IMR-90 (cell line): ENCODE measurements around the gene PLPP6. TPM values are rescaled to one million over a fixed set of nuclear protein-coding genes. Genes with fewer than 3 reads are reported as not detected.

Source experiments
- ATAC-seq: fragments of 200-7000 bp; cut with Tn5 transposase; 2 replicates; pipeline ENCODE4 v1.9.1; 2020; ENCODE audit warnings: low read depth, mild to moderate bottlenecking, moderate library complexity
- Bru-seq: library from RNA; stranded (reverse); fragments of 400-500 nt; gene quantifications from one replicate; lab custom pipeline; 2021; lab: Mats Ljungman, UMichigan
- BruChase-seq, 2 experiments: library from RNA; stranded (reverse); fragments of 400-500 nt; gene quantifications; one replicate each; lab custom pipeline; 2021; lab: Mats Ljungman, UMichigan
- BruUV-seq: library from RNA; stranded (reverse); fragments of 400-500 nt; replicated peaks from 2 replicates; lab custom pipeline; 2021; lab: Mats Ljungman, UMichigan
- CTCF ChIA-PET: fragments of 300-600 bp; formaldehyde crosslinking; extraction: SDS; loops from one replicate; lab custom pipeline; 2021; ENCODE audit warnings: antibody characterized with exemption; lab: Yijun Ruan, JAX
- POLR2A ChIA-PET: fragments of 300-600 bp; sonication (Branson Sonifier 250); formaldehyde crosslinking; loops from one replicate; lab custom pipeline; 2022; ENCODE audit warnings: antibody characterized with exemption; ENCODE audit not compliant: unreplicated experiment; lab: Charles Lee
- DNase-seq: peaks from one replicate; pipeline ENCODE4 v3.0.0; 2013
- H2AFZ ChIP-seq: replicated peaks from 2 replicates; pipeline ENCODE3; 2013; ENCODE audit warnings: low read length, mild to moderate bottlenecking; ENCODE audit not compliant: poor library complexity
- H2AK5ac ChIP-seq: 2 replicates; pipeline ENCODE4 v1.6.1; 2013; ENCODE audit warnings: low read depth, low read length, inconsistent platforms
- H2AK9ac ChIP-seq: replicated peaks from 2 replicates; pipeline ENCODE3; 2013; ENCODE audit warnings: mild to moderate bottlenecking, low read depth, low read length, moderate library complexity; ENCODE audit not compliant: poor library complexity
- H2BK120ac ChIP-seq: 2 replicates; pipeline ENCODE4 v1.6.1; 2013; ENCODE audit warnings: low read depth, low read length, inconsistent platforms
- H2BK15ac ChIP-seq: 3 replicates; pipeline ENCODE4 v1.6.1; 2013; ENCODE audit warnings: low read depth, low read length, inconsistent platforms
- H2BK20ac ChIP-seq: 2 replicates; pipeline ENCODE4 v1.6.1; 2013; ENCODE audit warnings: low read depth, mild to moderate bottlenecking, inconsistent platforms, low read length, moderate library complexity
- H2BK5ac ChIP-seq: 2 replicates; pipeline ENCODE4 v1.6.1; 2013; ENCODE audit warnings: mild to moderate bottlenecking, low read depth, low read length, inconsistent platforms; ENCODE audit not compliant: poor library complexity, severe bottlenecking
- H3K14ac ChIP-seq: replicated peaks from 2 replicates; pipeline ENCODE4 v1.6.1; 2013; ENCODE audit warnings: low read depth, low read length, inconsistent platforms
- H3K18ac ChIP-seq: 2 replicates; pipeline ENCODE4 v1.6.1; 2013; ENCODE audit warnings: low read depth, low read length, control low read depth
- H3K23ac ChIP-seq: 2 replicates; pipeline ENCODE4 v1.6.1; 2013; ENCODE audit warnings: low read depth, low read length, inconsistent platforms
- H3K27ac ChIP-seq: 2 replicates; pipeline ENCODE4 v1.5.1; 2013; ENCODE audit warnings: mild to moderate bottlenecking, control low read depth, low read length; ENCODE audit not compliant: insufficient read depth
- H3K27me3 ChIP-seq: 2 replicates; pipeline ENCODE4 v1.6.1; 2013; ENCODE audit warnings: low read length; ENCODE audit not compliant: control insufficient read depth, insufficient read depth
- H3K36me3 ChIP-seq: 2 replicates; pipeline ENCODE4 v1.6.1; 2013; ENCODE audit warnings: low read length, mixed read lengths; ENCODE audit not compliant: control insufficient read depth, insufficient read depth
- H3K4ac ChIP-seq: 2 replicates; pipeline ENCODE4 v1.6.1; 2013; ENCODE audit warnings: low read depth, low read length, inconsistent platforms
- H3K4me1 ChIP-seq: 2 replicates; pipeline ENCODE4 v1.6.1; 2013; ENCODE audit warnings: low read length, mixed read lengths; ENCODE audit not compliant: control insufficient read depth, insufficient read depth
- H3K4me2 ChIP-seq: 2 replicates; pipeline ENCODE4 v1.6.1; 2013; ENCODE audit warnings: low read depth, mild to moderate bottlenecking, control low read depth, low read length, moderate library complexity
- H3K4me3 ChIP-seq: 2 replicates; pipeline ENCODE4 v1.5.1; 2013; ENCODE audit warnings: low read depth, mild to moderate bottlenecking, control low read depth, low read length, moderate library complexity; ENCODE audit not compliant: insufficient read depth
- H3K56ac ChIP-seq: 2 replicates; pipeline ENCODE4 v1.6.1; 2013; ENCODE audit warnings: low read length, inconsistent platforms; ENCODE audit not compliant: insufficient read depth; ENCODE audit errors: extremely low read depth
- H3K79me1 ChIP-seq, 2 experiments: 2 replicates each; pipeline ENCODE4 v1.6.1; 2013; ENCODE audit warnings: low read length in 2 of 2, inconsistent platforms in 1 of 2, low read depth in 1 of 2
- H3K9ac ChIP-seq: 2 replicates; pipeline ENCODE4 v1.6.1; 2013; ENCODE audit warnings: low read depth, low read length, control low read depth
- H3K9me1 ChIP-seq: 2 replicates; pipeline ENCODE4 v1.6.1; 2013; ENCODE audit warnings: low read length, inconsistent platforms; ENCODE audit not compliant: insufficient read depth
- H3K9me3 ChIP-seq: 2 replicates; pipeline ENCODE4 v1.6.1; 2013; ENCODE audit warnings: low read length; ENCODE audit not compliant: control insufficient read depth, insufficient read depth
- H4K20me1 ChIP-seq: 2 replicates; pipeline ENCODE4 v1.6.1; 2013; ENCODE audit warnings: low read length, inconsistent platforms; ENCODE audit not compliant: insufficient read depth
- H4K5ac ChIP-seq: 2 replicates; pipeline ENCODE4 v1.6.1; 2013; ENCODE audit warnings: mild to moderate bottlenecking, low read depth, low read length, control low read depth
- H4K8ac ChIP-seq, 2 experiments: 2 replicates each; pipeline ENCODE4 v1.6.1; 2013; ENCODE audit warnings: low read depth in 2 of 2, low read length in 2 of 2, control low read depth in 1 of 2, inconsistent platforms in 1 of 2
- H4K91ac ChIP-seq: 2 replicates; pipeline ENCODE4 v1.6.1; 2013; ENCODE audit warnings: low read depth, low read length, inconsistent platforms; ENCODE audit not compliant: insufficient read depth
- BHLHE40 ChIP-seq: fragments of 150-350 bp; IDR thresholded peaks from 2 replicates; pipeline ENCODE4 v1.6.1; 2016; ENCODE audit warnings: mild to moderate bottlenecking, low read depth, low read length
- CEBPB ChIP-seq: IDR thresholded peaks from 2 replicates; pipeline ENCODE4 v1.6.1; 2012; ENCODE audit warnings: low read depth, low read length, improper control_type of control experiment
- CHD1 ChIP-seq: IDR thresholded peaks from 2 replicates; pipeline ENCODE4 v1.6.1; 2012; ENCODE audit warnings: low read depth, low read length, improper control_type of control experiment
- CTCF ChIP-seq: conservative IDR thresholded peaks from 2 replicates; pipeline ENCODE4 v1.5.1; 2012; ENCODE audit warnings: mild to moderate bottlenecking, low read depth, low read length, improper control_type of control experiment
- MAZ ChIP-seq: IDR thresholded peaks from 2 replicates; pipeline ENCODE4 v1.6.1; 2012; ENCODE audit warnings: low read depth, mild to moderate bottlenecking, low read length, improper control_type of control experiment, moderate library complexity, borderline replicate concordance
- MXI1 ChIP-seq: IDR thresholded peaks from 2 replicates; pipeline ENCODE4 v1.6.1; 2012; ENCODE audit warnings: low read depth, mild to moderate bottlenecking, low read length, moderate library complexity, borderline replicate concordance
- POLR2A ChIP-seq: IDR thresholded peaks from 2 replicates; pipeline ENCODE4 v1.6.1; 2012; ENCODE audit warnings: mild to moderate bottlenecking, low read depth, low read length
- RAD21 ChIP-seq: IDR thresholded peaks from 2 replicates; pipeline ENCODE4 v1.6.1; 2012; ENCODE audit warnings: low read length, improper control_type of control experiment
- SMC3 ChIP-seq: fragments of 150-350 bp; IDR thresholded peaks from 2 replicates; pipeline ENCODE4 v1.6.1; 2016; ENCODE audit warnings: low read depth, mild to moderate bottlenecking, antibody characterized with exemption, low read length, moderate library complexity
- WGBS, 2 experiments: methylation state at CpG; one replicate each; pipeline versions ENCODE4 v1.1.5 to v1.1.7; 2013; ENCODE audit warnings: missing lambda C conversion rate in 2 of 2; ENCODE audit not compliant: insufficient read length in 1 of 2; ENCODE audit errors: extremely low coverage in 2 of 2; 5-methylcytosine and 5-hydroxymethylcytosine counted together
- dilution Hi-C: fragments of 300-500 bp; cut with HindIII; formaldehyde crosslinking; loops from one replicate; pipeline ENCODE4 v1.14.3; 2018; ENCODE audit warnings: low sequenced_read_pairs; ENCODE audit not compliant: unreplicated experiment
- in situ Hi-C: fragments of 300-500 bp; cut with MboI; formaldehyde crosslinking; loops from 3 replicates; pipeline ENCODE4 v1.14.3; 2019; ENCODE audit warnings: low sequenced_read_pairs, inconsistent platforms, mixed read lengths
- intact Hi-C: fragments of 100-400 bp; cut with micrococcal nuclease; formaldehyde crosslinking; loops from 2 replicates; pipeline ENCODE4 v1.10.0; 2022
- long read RNA-seq: library from polyadenylated mRNA; unstranded; transcript quantifications from one replicate; pipeline ENCODE4 v2.0.0, GENCODE V29; 2021; ENCODE audit not compliant: unreplicated experiment
- polyA plus RNA-seq, 3 experiments: library from polyadenylated mRNA; depleted of rRNA; stranded (reverse); fragments of >200 nt; gene quantifications; 2 replicates each; pipeline ENCODE4 v1.2.3, GENCODE V29; 2012; ENCODE audit warnings: low replicate concordance in 1 of 3
- total RNA-seq: library from RNA; depleted of rRNA; stranded (reverse); fragments of >200 nt; gene quantifications from 2 replicates; pipeline ENCODE4 v1.2.3, GENCODE V29; 2012; rRNA removed

PLPP6 gene
- total RNA-seq: 3.3 and 3.4 TPM in 2 replicates
- 5.3 and 5.9 TPM in 2 replicates for polyA plus RNA-seq (2012; rRNA removed)
- 3.1 and 4.9 TPM in 2 replicates for polyA plus RNA-seq (2012; cell fraction: cytosol; rRNA removed)
- 2.8 and 4.1 TPM in 2 replicates for polyA plus RNA-seq (2012; cell fraction: nucleus; rRNA removed; ENCODE audit: low replicate concordance)
- percentile 56 among the genes with signal in this experiment for Bru-seq, nascent RNA
- percentile 54 among the genes with signal in this experiment for BruChase-seq, experiment 1, labeled RNA remaining after a 6-hour chase
- percentile 81 among the genes with signal in this experiment for BruChase-seq, experiment 2, labeled RNA remaining after a 2-hour chase
- long read RNA-seq, transcript PLPP6-201 (1 exons, 2,944 nt): major isoform, 16 of 17 reads
- long read RNA-seq, partial matches to known transcripts: 0 of 17 reads
- long read RNA-seq, other reads (novel, unspliced or antisense): 1 of 17 reads

- H3K9ac ChIP-seq: peak within 1 kb of the TSS; percentile 73
- H2BK20ac ChIP-seq: peak within 1 kb of the TSS; percentile 85
- H2AFZ ChIP-seq: peak within 1 kb of the TSS; percentile 96
- in situ Hi-C loops (no loop called here), dilution Hi-C loops (no loop called here), intact Hi-C loops (loop anchor here (10.0 kb wide), 1 partner anchor 348 kb away; no protein-coding TSS in a partner anchor)
- H3K56ac ChIP-seq: no peak within 1 kb of the TSS
- POLR2A ChIA-PET: no interaction called here
- H4K8ac ChIP-seq: peak within 1 kb of the TSS; percentile 78 to 80
- peak within 1 kb of the TSS; percentile 82 for H4K91ac ChIP-seq
- no peaks in the 10 kb centered on the region for H3K9me3 ChIP-seq
- WGBS, 2 experiments: 6% methylated on average over 26 of the region's 70 CpGs; no CpG with 5 or more reads in 1 of the 2 experiments
- H2BK5ac ChIP-seq: peak within 1 kb of the TSS; percentile 67
- peaks cover 8% of the 10 kb centered on the region for H3K9me1 ChIP-seq
- H3K36me3 ChIP-seq: no peaks in the 10 kb centered on the region
- peak within 1 kb of the TSS; percentile 80 for H3K18ac ChIP-seq
- H3K4me1 ChIP-seq: peaks cover 9% of the 10 kb centered on the region
- no TSS peak for BruUV-seq
- ATAC-seq (peak; percentile 88), DNase-seq (peak; percentile 75)
- H2BK15ac ChIP-seq: peak within 1 kb of the TSS; percentile 56; the same call in 1 of the 3 replicates
- H3K23ac ChIP-seq: peak within 1 kb of the TSS; percentile 85
- H3K4me3 ChIP-seq: peak within 1 kb of the TSS; percentile 91
- CTCF ChIA-PET: interaction anchor here (0.7 to 1.2 kb wide), 3 partner anchors 11 to 1267 kb away, joined by 3 read pairs; no protein-coding TSS in a partner anchor
- H2AK9ac ChIP-seq: peak within 1 kb of the TSS; percentile 98
- H3K27ac ChIP-seq: peak within 1 kb of the TSS; percentile 85
- H2AK5ac ChIP-seq: peak within 1 kb of the TSS; percentile 77
- peaks cover 9 to 14% of the 10 kb centered on the region in 2 experiments; a peak in 3 of 4 replicates for H3K79me1 ChIP-seq
- no peaks in the 10 kb centered on the region for H4K20me1 ChIP-seq
- H3K4me2 ChIP-seq: peak within 1 kb of the TSS; percentile 96
- peak within 1 kb of the TSS; percentile 76 for H2BK120ac ChIP-seq
- H3K14ac ChIP-seq: peak within 1 kb of the TSS; percentile 77
- H3K27me3 ChIP-seq: no peaks in the 10 kb centered on the region
- H4K5ac ChIP-seq: peak within 1 kb of the TSS; percentile 86
- TF ChIP-seq POLR2A (peak; percentile 56; the same call in 1 of the 2 replicates), MXI1 (no peak), SMC3 (peak; percentile 39), BHLHE40 (no peak), RAD21 (peak; percentile 42), MAZ (peak; percentile 87; the same call in 1 of the 2 replicates), CHD1 (no peak), CEBPB (peak; percentile 83), CTCF (peak; percentile 54)
- H3K4ac ChIP-seq: peak within 1 kb of the TSS; percentile 85
These were observed at the start of gene PLPP6 for GRCh38 chr9:4662108-4662988. Gene PLPP6 (plus strand): TSS chr9:4662294. CDS start chr9:4662376, 82 bp downstream.
